SK-N-DZ (cell line): ENCODE results near the gene MSH5.

ENCODE experiments used
- DNase-seq: peaks from one replicate; pipeline ENCODE4 v3.0.0-alpha.2; 2015; ENCODE audit warnings: low spot score

MSH5 gene

GRCh38 chr6:31758281-31758680 is 18.5 kb downstream of the MSH5 start:
- no peak for DNase-seq

GRCh38 chr6:31760790-31761189 is 21.0 kb downstream of the MSH5 start:
- no peak for DNase-seq

- DNase-seq, result no peak
These were observed 21.5 kb downstream of the MSH5 start for GRCh38 chr6:31761343-31761742.

- DNase-seq, result no peak
These were observed 22.6 kb downstream of the MSH5 start, which contains the start of gene SAPCD1 for GRCh38 chr6:31762356-31762755. SAPCD1 (plus strand) TSS chr6:31762656; CDS start chr6:31763055, 399 bp downstream.

GRCh38 chr6:31762878-31763618 is 23.2 kb downstream of the MSH5 start:
- no peak for DNase-seq

- no peak for DNase-seq
These were observed 23.8 kb downstream of the MSH5 start for GRCh38 chr6:31763619-31763940.

- DNase-seq, result no peak
These were observed 24.4 kb downstream of the MSH5 start for GRCh38 chr6:31764198-31764597.

- no peak for DNase-seq
These were observed 25.7 kb downstream of the MSH5 start for GRCh38 chr6:31765559-31765909.

GRCh38 chr6:31765910-31766794 is 26.3 kb downstream of the MSH5 start:
- no peak for DNase-seq

GRCh38 chr6:31767096-31767645 is 27.4 kb downstream of the MSH5 start:
- no peak for DNase-seq

GRCh38 chr6:31768363-31769257 is 28.8 kb downstream of the MSH5 start:
- no peak for DNase-seq

- peak; percentile 72 for DNase-seq
These were observed 30.0 kb downstream of the MSH5 start for GRCh38 chr6:31769684-31770371.

GRCh38 chr6:31770860-31771259 is 31.1 kb downstream of the MSH5 start:
- DNase-seq, result no peak

GRCh38 chr6:31771992-31772358 is 32.2 kb downstream of the MSH5 start:
- no peak for DNase-seq

GRCh38 chr6:31775184-31775583 is 35.4 kb downstream of the MSH5 start:
- DNase-seq, result no peak

GRCh38 chr6:31775633-31776484 is 36.1 kb downstream of the MSH5 start:
- DNase-seq, result no peak

- DNase-seq, result peak; percentile 31
These were observed 36.7 kb downstream of the MSH5 start for GRCh38 chr6:31776485-31776988.

- peak; percentile 54 for DNase-seq
These were observed 37.3 kb downstream of the MSH5 start, which contains the start of gene VWA7 for GRCh38 chr6:31776989-31777666. VWA7 (minus strand) TSS chr6:31777328; CDS start chr6:31776779, 549 bp downstream.

- DNase-seq, result no peak
These were observed 37.9 kb downstream of the MSH5 start for GRCh38 chr6:31777667-31778050.
